NCI-H510A treated with DMSO at 0.1 percent for 48 hours (cell line): ENCODE data around the gene CASK.

Source experiments
- DNase-seq: peaks from one replicate; lab custom pipeline; 2025; lab: John Stamatoyannopoulos, UW

CASK gene

GRCh38 chrX:41912923-41913322 is 10.4 kb downstream of the CASK start:
- DNase-seq = peak; percentile 2

GRCh38 chrX:41909068-41909467 is 14.3 kb downstream of the CASK start:
- no peak for DNase-seq

- DNase-seq = no peak
Measured at GRCh38 chrX:41906515-41907187, 16.7 kb downstream of the CASK start.

GRCh38 chrX:41903544-41903943 is 19.8 kb downstream of the CASK start:
- no peak for DNase-seq

GRCh38 chrX:41900321-41900720 is 23.0 kb downstream of the CASK start:
- no peak for DNase-seq

- DNase-seq = no peak
Measured at GRCh38 chrX:41895826-41896225, 27.5 kb downstream of the CASK start.

- DNase-seq = no peak
Measured at GRCh38 chrX:41890026-41890423, 33.3 kb downstream of the CASK start.

GRCh38 chrX:41889317-41890025 is 33.9 kb downstream of the CASK start:
- DNase-seq = no peak

GRCh38 chrX:41887691-41888090 is 35.7 kb downstream of the CASK start:
- no peak for DNase-seq

- DNase-seq = no peak
Measured at GRCh38 chrX:41885724-41886123, 37.6 kb downstream of the CASK start.

GRCh38 chrX:41881166-41881565 is 42.2 kb downstream of the CASK start:
- no peak for DNase-seq

GRCh38 chrX:41877167-41877566 is 46.2 kb downstream of the CASK start:
- DNase-seq = no peak

- DNase-seq = no peak
Measured at GRCh38 chrX:41875142-41875541, 48.2 kb downstream of the CASK start.

- peak; percentile 7 for DNase-seq
Measured at GRCh38 chrX:41870719-41871151, 52.6 kb downstream of the CASK start.

- DNase-seq = no peak
Measured at GRCh38 chrX:41868392-41868977, 54.9 kb downstream of the CASK start.

GRCh38 chrX:41863343-41864203 is 59.8 kb downstream of the CASK start:
- DNase-seq = no peak

GRCh38 chrX:41862562-41863184 is 60.7 kb downstream of the CASK start:
- DNase-seq = no peak

- DNase-seq = no peak
Measured at GRCh38 chrX:41858161-41858775, 65.1 kb downstream of the CASK start.

GRCh38 chrX:41857670-41858069 is 65.7 kb downstream of the CASK start:
- DNase-seq = no peak

- DNase-seq = no peak
Measured at GRCh38 chrX:41846714-41847113, 76.6 kb downstream of the CASK start.

- no peak for DNase-seq
Measured at GRCh38 chrX:41837270-41837944, 85.9 kb downstream of the CASK start.
